ENCODE results near the gene FGR. TPM values are rescaled to one million over a fixed set of nuclear protein-coding genes. Genes with fewer than 3 reads are reported as not detected.

Gene FGR
- total RNA-seq, 1 donor from 2014 or later = not detected

- no peak for FAIRE-seq
- TF ChIP-seq CTCF (IDR thresholded peaks at IDR 0.05; ENCODE audit: insufficient read depth, low read depth, low read length) (no peak), EZH2 (IDR thresholded peaks at IDR 0.05; ENCODE audit: insufficient read depth, low read length) (no peak)
- H3K9me3 ChIP-seq (ENCODE audit: insufficient read depth, low read depth, low read length) = no peaks in the 10 kb centered on the region
- H3K9ac ChIP-seq (ENCODE audit: low read length) = no peak overlapping the region
- Mint-ChIP-seq H3K36me3 (ENCODE audit: low read depth, unreplicated experiment) (peaks cover 7% of the 10 kb centered on the region), H3K4me1 (ENCODE audit: low read depth, unreplicated experiment) (peaks cover 56% of the 10 kb centered on the region), H3K27ac (ENCODE audit: unreplicated experiment) (peak overlapping the region; percentile 47), H3K27me3 (ENCODE audit: low read depth, unreplicated experiment) (no peaks in the 10 kb centered on the region), H3K9me3 (ENCODE audit: unreplicated experiment) (no peaks in the 10 kb centered on the region), H3K4me3 (ENCODE audit: unreplicated experiment) (no peak overlapping the region)
- no peak for DNase-seq (ENCODE audit: low read depth)
- H3K4me1 ChIP-seq (ENCODE audit: insufficient read depth, low read length) = peaks cover 33% of the 10 kb centered on the region
- H4K20me1 ChIP-seq (ENCODE audit: insufficient read depth, low read length) = peaks cover 78% of the 10 kb centered on the region
- H3K27ac ChIP-seq (ENCODE audit: low read depth, low read length) = no peak overlapping the region
- H3K27me3 ChIP-seq (ENCODE audit: insufficient read depth, low read length) = no peaks in the 10 kb centered on the region
- peaks cover 71% of the 10 kb centered on the region for H3K79me2 ChIP-seq (ENCODE audit: insufficient read depth, low read length)
- H3K36me3 ChIP-seq (ENCODE audit: insufficient read depth, low read length) = no peaks in the 10 kb centered on the region
- H2AFZ ChIP-seq (ENCODE audit: low read depth, low read length) = no peak overlapping the region
- no peak overlapping the region for H3K4me3 ChIP-seq (ENCODE audit: insufficient read depth, low read depth, low read length)
- no peak overlapping the region for H3K4me2 ChIP-seq (ENCODE audit: low read length)
These were observed 57.3 kb downstream of the FGR start for GRCh38 chr1:27577504-27578188.

DNA sequence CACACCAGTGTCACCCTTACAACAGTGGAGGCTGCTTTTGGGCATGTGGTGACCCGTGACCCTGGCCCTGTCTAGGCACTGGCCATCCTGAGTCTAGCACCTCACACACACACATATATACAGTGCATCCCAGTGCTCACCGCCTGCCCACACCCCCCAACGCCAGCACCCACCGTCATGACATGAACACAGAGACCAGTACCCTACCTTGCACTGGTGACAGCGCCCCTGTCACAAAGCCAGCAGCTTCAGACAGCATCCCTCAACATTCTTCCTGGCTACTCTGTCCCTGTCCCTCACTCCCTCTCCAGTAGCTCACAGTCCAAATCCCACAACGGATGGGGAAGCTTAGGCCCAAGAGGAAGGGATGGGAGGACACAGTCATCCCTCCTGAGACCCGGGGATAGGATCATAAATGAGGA, 58.2 kb downstream of the FGR start:
- Histone ChIP-seq H3K9me3 (ENCODE audit: insufficient read depth, low read depth, low read length) (no peaks in the 10 kb centered on the region), H3K27me3 (ENCODE audit: insufficient read depth, low read length) (no peaks in the 10 kb centered on the region), H3K4me3 (ENCODE audit: insufficient read depth, low read depth, low read length) (no peak overlapping the region), H2AFZ (ENCODE audit: low read depth, low read length) (no peak overlapping the region), H4K20me1 (ENCODE audit: insufficient read depth, low read length) (peaks cover 78% of the 10 kb centered on the region), H3K4me1 (ENCODE audit: insufficient read depth, low read length) (peaks cover 42% of the 10 kb centered on the region), H3K27ac (ENCODE audit: low read depth, low read length) (no peak overlapping the region), H3K79me2 (ENCODE audit: insufficient read depth, low read length) (peaks cover 71% of the 10 kb centered on the region), H3K9ac (ENCODE audit: low read length) (no peak overlapping the region), H3K36me3 (ENCODE audit: insufficient read depth, low read length) (no peaks in the 10 kb centered on the region), H3K4me2 (ENCODE audit: low read length) (no peak overlapping the region)
- no peak for DNase-seq (ENCODE audit: low read depth)
- Mint-ChIP-seq H3K27ac (ENCODE audit: unreplicated experiment) (peak overlapping the region; percentile 34), H3K4me3 (ENCODE audit: unreplicated experiment) (peak overlapping the region; percentile 36), H3K36me3 (ENCODE audit: low read depth, unreplicated experiment) (peaks cover 4% of the 10 kb centered on the region), H3K9me3 (ENCODE audit: unreplicated experiment) (no peaks in the 10 kb centered on the region), H3K4me1 (ENCODE audit: low read depth, unreplicated experiment) (peaks cover 56% of the 10 kb centered on the region), H3K27me3 (ENCODE audit: low read depth, unreplicated experiment) (no peaks in the 10 kb centered on the region)
- TF ChIP-seq CTCF (IDR thresholded peaks at IDR 0.05; ENCODE audit: insufficient read depth, low read depth, low read length) = no peak
- no peak for TF ChIP-seq EZH2 (IDR thresholded peaks at IDR 0.05; ENCODE audit: insufficient read depth, low read length)
- no peak for FAIRE-seq

DNA sequence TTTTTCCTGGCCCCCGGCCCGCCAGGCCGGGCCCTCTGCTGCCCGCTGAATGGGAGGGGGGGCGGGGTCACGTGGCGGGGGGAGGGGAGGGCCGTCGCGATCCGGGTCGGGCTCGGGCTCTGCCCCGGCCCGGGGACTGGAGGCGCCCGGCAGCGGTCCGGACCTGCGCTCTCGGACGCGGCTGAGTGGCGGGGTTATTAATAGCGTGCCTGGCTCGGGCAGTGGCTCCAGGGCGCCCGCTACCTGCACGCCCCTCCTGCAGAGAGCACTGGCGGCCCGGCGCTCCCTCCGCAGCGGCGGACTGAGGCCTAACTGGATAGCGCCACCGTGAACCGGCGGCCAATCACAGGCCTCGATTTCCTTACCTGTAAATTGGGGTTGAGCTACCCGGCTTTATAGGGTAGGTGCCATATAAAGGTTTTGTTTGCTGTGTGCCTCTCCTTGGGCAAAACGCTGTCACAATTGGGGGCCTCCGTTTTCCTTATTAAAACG, 59.1 kb downstream of the FGR start:
- Histone ChIP-seq H3K4me2 (ENCODE audit: low read length) (peak overlapping the region; percentile 82), H3K27me3 (ENCODE audit: insufficient read depth, low read length) (no peaks in the 10 kb centered on the region), H4K20me1 (ENCODE audit: insufficient read depth, low read length) (peaks cover 81% of the 10 kb centered on the region), H3K36me3 (ENCODE audit: insufficient read depth, low read length) (no peaks in the 10 kb centered on the region), H3K9ac (ENCODE audit: low read length) (peak overlapping the region; percentile 58), H2AFZ (ENCODE audit: low read depth, low read length) (peak overlapping the region; percentile 16), H3K27ac (ENCODE audit: low read depth, low read length) (peak overlapping the region; percentile 37), H3K9me3 (ENCODE audit: insufficient read depth, low read depth, low read length) (no peaks in the 10 kb centered on the region), H3K79me2 (ENCODE audit: insufficient read depth, low read length) (peaks cover 73% of the 10 kb centered on the region), H3K4me1 (ENCODE audit: insufficient read depth, low read length) (peaks cover 51% of the 10 kb centered on the region), H3K4me3 (ENCODE audit: insufficient read depth, low read depth, low read length) (peak overlapping the region; percentile 48)
- FAIRE-seq = no peak
- Mint-ChIP-seq H3K36me3 (ENCODE audit: low read depth, unreplicated experiment) (peaks cover 4% of the 10 kb centered on the region), H3K4me3 (ENCODE audit: unreplicated experiment) (no peak overlapping the region), H3K9me3 (ENCODE audit: unreplicated experiment) (no peaks in the 10 kb centered on the region), H3K4me1 (ENCODE audit: low read depth, unreplicated experiment) (peaks cover 55% of the 10 kb centered on the region), H3K27me3 (ENCODE audit: low read depth, unreplicated experiment) (no peaks in the 10 kb centered on the region), H3K27ac (ENCODE audit: unreplicated experiment) (no peak overlapping the region)
- DNase-seq (ENCODE audit: low read depth) = no peak
- TF ChIP-seq CTCF (IDR thresholded peaks at IDR 0.05; ENCODE audit: insufficient read depth, low read depth, low read length) (no peak), EZH2 (IDR thresholded peaks at IDR 0.05; ENCODE audit: insufficient read depth, low read length) (no peak)

Data from astrocyte (in vitro differentiated cells and primary cell).